Right lung (tissue), 5 donors: ENCODE measurements around the gene NOTUM. TPM values are rescaled to one million over a fixed set of nuclear protein-coding genes. Genes with fewer than 3 reads are reported as not detected.

Experiments used
- DNase-seq, 2 donors: peaks; one replicate each; pipeline ENCODE4 v3.0.0-alpha.2; 2013
- polyA plus RNA-seq, 5 donors: library from polyadenylated mRNA; unstranded; fragments of 120-200 nt; gene quantifications; one replicate each; pipeline versions ENCODE4 v1.2.1 to v1.2.3, GENCODE V29; 2013; ENCODE audit warnings: inconsistent platforms in 1 of 5, low replicate concordance in 1 of 5; ENCODE audit not compliant: insufficient read length in 5 of 5, insufficient read depth in 1 of 5

The NOTUM gene
- polyA plus RNA-seq, 5 donors: 29.6 to 81.0 (median 65.9) TPM

DNA sequence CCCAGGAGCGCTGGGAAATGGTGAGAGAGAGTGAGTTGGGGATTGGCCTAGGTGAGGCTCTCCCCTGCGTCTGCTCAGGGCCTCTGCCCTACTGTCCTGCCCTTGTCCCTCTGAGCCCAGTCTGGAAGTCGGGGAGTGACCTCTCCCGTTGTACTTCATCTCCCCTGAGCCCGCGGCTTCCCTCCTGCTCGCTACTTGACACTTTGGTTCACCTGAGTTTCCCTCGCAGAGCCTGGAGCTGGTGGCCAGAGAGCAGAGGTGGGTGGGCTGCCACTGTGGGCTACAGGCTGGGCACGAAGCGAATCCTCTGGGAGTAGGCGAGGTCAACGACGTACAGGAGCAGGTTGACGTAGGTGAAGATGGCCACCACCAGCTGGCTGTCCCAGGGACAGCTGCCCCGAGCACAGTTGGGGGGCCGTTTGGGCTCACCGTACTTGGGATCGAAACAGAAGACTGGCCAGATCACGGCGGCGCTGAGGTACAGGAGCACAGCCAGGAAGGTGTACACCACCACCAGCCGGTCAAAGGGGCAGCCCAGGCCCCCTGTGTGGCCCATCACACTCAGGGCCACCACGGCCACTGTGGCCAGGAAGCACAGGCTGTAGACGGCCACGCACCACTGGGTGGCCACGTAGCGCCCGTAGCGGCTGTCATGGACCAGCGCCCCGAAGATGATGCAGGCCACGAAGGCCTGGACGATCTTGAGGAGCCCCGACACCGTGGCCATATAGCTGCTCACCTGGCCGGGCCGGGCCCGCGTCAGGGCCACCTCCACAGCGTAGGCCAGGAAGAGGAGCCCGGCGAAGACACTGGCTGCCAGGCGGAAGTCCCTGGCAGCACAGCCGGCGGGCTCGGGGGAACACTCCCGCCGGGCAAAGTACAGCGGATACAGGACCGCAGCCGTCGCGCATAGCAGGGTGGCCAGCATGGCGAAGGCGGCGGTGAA lies 20.2 kb downstream of the NOTUM start:
- DNase-seq: no peak

GRCh38 chr17:81939881-81940385 lies 21.1 kb downstream of the NOTUM start:
- no peak for DNase-seq

DNA sequence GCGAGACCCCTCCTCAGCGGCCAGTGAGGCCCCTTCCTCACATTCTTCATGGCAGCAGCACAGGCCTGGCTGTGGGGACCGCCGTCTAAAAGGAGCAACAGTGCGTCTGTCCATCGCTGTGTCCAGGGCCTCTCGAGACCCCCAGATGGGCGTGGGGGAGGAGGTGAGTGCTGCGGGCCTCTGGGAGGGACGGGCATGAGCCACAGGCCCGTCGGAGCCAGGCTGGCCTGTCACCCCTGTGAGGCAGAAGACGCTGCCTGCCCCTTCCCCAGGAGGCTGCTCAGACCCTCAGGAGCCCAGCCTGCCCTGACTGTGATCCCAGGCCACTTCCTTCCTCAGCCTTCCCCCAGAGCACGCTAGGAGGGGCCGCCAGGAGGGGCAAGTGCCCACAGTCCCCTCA lies 21.8 kb downstream of the NOTUM start:
- no peak for DNase-seq

DNA sequence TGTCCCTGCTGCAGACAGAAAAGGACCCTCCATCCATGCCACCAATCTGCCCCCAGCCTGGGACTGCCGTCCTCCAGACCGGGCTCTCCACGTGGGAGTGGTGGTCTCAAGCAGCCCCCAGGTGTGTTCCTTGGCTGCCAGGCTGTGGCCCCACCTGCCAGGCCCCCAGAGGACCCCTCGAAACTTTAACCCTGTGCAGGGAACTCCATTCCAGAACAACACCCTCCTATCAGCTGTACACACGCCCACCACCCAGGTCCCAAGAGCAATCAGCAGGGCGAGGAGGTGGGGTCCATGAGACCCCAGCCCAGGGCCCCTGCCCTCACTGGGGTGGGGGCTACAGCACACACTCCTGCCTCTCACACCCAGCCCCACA lies 25.3 kb downstream of the NOTUM start:
- no peak for DNase-seq

- DNase-seq: no peak
These were observed 25.9 kb downstream of the NOTUM start for GRCh38 chr17:81934850-81935708.

- DNase-seq: no peak
These were observed 26.8 kb downstream of the NOTUM start for GRCh38 chr17:81934098-81934757.

DNA sequence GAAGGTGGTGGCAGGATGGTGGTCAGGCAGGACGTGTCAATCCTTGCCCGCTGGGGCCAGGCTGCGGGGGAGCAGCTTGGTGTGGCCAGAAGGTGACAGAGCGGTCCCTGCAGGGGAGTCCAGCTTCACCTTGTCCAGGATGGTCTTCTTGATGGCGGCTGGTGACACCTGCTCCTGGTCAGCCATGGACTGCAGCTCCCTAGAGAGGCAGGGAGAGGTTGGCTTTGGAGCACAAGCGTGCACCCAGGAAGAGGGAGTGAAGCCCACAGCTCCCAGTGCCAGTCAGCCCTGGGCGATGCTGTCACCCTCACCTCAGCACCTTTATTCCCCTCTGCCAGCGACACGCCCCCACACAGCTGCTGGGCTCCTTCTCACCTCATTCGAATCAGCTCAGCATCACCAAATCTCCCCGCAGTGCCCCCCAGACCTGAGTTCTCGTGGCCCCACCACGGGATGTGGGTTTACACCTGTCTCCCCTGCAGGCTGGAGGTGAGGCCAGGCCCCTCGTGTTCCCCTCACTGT lies 27.7 kb downstream of the NOTUM start:
- DNase-seq: no peak

DNA sequence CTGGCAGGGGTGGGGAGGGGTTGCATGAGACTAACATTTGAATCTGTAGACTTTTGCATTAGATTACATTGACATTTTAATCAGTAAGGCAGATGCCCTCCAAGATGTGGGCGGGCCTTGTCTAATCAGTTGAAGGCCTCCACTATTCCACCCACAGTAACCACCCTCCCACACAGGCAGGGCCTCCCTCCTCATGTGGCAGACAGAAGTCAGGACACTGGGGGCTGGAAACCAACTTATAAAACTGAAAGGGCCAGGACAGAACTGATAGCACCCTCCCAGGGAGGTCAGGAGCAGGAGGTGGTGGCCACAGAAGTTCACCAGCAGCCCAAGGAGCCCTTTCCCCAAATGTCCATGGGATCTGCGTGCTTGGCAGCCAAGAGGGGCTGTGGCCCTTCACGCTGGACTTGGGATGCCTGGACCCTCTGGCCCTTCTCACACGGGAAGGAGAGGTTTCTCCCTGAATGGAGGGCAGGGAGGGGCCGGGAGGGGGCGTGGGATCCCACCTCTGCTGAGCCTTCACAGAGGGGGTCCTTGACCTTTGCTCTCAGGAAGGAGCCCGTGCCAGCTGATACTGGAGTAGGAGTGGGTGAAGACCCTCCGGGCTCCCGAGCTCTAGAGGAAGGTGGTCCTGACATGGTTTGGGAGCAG lies 28.5 kb downstream of the NOTUM start:
- no peak for DNase-seq

GRCh38 chr17:81931557-81932332 lies 29.2 kb downstream of the NOTUM start:
- no peak for DNase-seq

DNA sequence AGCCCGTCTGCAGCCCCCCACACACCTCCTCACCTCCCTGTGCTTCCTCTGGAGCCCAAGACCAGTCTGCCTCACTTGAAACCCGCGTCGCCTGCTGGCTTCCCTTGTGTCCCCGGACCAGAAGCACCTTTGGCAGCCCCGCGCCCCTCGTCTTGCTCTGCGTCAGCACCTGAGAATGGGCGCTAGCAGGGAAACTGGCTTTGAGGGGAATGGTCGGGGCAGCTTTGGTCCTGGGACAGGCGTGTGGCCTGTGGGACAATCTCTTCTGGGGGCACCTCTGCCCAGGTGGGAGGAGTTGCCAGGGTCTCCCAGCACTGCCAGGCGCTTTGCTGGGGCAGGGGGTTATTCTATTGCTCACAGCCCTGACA lies 29.8 kb downstream of the NOTUM start:
- no peak for DNase-seq

- DNase-seq: no peak
These were observed 30.6 kb downstream of the NOTUM start for GRCh38 chr17:81930142-81931125.

DNA sequence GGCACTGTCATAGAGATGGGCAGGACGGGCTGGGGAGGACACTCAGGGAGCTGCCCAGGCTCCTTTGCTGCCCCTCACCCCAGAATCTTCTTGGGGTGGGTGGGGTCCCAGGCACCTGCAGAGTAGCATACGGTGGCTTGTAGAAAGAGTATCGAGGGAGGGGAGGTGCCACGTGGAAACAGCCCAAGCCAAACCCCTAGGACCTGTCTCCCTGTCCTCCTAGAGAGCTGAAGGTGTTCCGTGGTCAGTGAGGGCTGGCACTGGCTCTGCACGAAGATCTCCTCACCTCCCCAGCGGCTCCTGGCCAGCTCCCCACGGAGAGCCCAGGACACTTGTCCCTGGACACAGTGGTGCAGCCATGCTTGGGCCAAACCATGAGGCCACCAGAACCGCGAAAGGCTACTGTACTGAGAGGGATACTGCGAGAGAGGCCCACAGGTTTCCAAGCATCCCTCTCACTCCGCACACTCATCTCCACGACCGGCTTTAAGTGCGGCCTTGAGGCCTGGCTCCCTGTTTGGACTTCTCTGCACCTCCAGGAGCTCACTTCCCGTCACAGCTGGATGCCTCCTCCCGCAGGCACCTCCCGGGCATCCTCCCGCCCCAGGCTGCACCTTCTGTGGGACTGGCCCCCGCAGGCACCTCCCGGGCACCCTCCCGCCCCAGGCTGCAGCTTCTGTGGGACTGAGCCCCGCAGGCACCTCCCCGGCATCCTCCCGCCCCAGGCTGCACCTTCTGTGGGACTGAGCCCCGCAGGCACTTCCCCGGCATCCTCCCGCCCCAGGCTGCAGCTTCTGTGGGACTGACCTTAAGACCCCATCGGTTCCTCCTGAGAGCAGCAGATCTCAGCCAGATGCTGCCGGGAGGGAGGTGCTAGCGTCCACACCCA lies 31.5 kb downstream of the NOTUM start:
- no peak for DNase-seq

GRCh38 chr17:81928544-81929252 lies 32.3 kb downstream of the NOTUM start:
- DNase-seq: no peak

DNA sequence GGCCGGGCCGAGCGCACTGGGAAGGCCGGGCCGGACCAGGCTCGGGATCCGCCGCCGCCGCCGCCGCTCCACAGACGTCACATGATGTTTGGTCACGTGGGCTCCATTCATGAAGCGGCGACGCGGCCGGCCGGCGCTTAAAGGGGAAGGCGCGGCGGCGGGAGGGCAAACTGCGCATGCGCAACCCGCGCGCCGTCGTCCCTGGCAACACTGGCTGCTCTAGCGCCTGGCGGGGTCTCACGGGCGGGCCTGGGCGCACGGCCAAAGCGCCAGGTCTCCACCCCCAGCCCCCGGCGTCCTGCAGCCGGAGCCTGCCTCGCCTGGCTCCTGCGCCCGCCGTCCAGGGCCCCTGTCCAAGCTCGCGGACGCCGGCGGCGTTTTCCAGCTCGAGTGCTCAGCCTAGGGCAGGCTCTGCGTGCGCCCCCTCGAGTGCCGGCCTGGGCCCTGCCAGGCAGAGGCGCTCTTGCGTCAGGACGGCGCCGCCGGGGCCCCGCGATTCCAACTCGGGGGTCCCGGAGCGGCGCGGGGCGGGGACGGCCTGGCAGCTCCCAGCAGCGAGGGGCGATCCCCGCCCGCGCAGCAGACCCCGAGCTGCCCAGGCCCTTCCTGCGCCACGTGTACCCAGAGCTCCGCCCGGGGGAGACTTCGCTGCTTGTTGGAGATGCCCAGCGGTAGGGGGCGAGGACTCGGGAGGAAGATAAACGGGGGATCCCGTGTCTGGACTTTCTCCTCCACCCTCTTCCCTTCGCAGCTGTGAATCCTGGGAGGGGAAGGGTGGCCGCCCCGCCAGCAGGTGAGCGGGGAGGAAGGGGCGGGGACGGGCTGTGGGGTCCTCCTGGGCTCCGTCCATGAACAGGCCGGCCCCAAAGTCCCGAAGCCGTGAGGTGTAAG lies 33.1 kb downstream of the NOTUM start, which contains the start of gene MAFG:
TSS of gene MAFG (minus strand) at position 83 of the 891 bp plus-strand sequence. CDS start 4,550 bp downstream, outside the sequence.
- DNase-seq: peak; percentile 96 to 97

DNA sequence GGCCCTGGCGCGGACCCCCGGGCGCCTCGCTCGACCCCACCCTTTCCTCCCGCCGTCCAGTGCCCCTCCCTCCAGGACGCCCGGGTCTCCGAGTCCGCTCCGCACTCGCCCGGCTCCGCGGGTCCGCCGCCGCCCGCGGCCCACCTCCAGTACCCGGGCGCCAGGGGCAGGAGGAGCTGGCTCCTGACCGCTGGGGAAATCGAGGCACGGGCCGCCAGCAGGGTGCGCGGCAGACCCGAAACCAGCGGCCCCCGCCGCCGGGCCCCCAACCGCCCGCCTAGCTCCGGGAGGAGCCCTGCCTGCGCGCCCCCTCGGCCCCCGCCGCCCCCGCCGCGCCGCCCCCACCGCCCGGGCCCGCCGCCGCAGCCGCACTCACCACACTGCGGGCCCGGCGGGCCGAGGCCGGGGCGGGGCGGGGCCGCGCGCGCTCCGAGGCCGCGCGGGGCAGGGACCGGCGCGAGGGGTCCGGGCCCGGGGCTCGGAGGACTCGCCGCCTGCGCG lies 33.8 kb downstream of the NOTUM start:
- no peak for DNase-seq
